GM10266 (cell line): ENCODE data around the gene CCDC85A.

Experiments
- DNase-seq: peaks from one replicate; pipeline ENCODE4 v3.0.0; 2012; ENCODE audit errors: extremely low spot score
- CTCF ChIP-seq: IDR thresholded peaks from 2 replicates; pipeline ENCODE4 v1.5.1; 2012; ENCODE audit warnings: mild to moderate bottlenecking, low read depth; ENCODE audit not compliant: control insufficient read depth, insufficient read depth; ENCODE audit errors: missing control alignments

CCDC85A gene

GRCh38 chr2:56239030-56239429, 55.2 kb downstream of the CCDC85A start:
- no peak for TF ChIP-seq CTCF
- DNase-seq: no peak

GRCh38 chr2:56239437-56239836, 55.6 kb downstream of the CCDC85A start:
- no peak for TF ChIP-seq CTCF
- DNase-seq: no peak

- no peak for DNase-seq
- TF ChIP-seq CTCF: no peak
These were observed 56.4 kb downstream of the CCDC85A start for GRCh38 chr2:56240210-56240609.

GRCh38 chr2:56244506-56244905, 60.7 kb downstream of the CCDC85A start:
- no peak for TF ChIP-seq CTCF
- DNase-seq: no peak

- TF ChIP-seq CTCF: no peak
- no peak for DNase-seq
These were observed 61.2 kb downstream of the CCDC85A start for GRCh38 chr2:56244911-56245530.

- no peak for DNase-seq
- no peak for TF ChIP-seq CTCF
These were observed 65.4 kb downstream of the CCDC85A start for GRCh38 chr2:56248965-56249742.

GRCh38 chr2:56250153-56250729, 66.5 kb downstream of the CCDC85A start:
- DNase-seq: no peak
- TF ChIP-seq CTCF: no peak
